HL-60/S4 treated with phorbol 12-myristate 13-acetate at 8.2 ng/mL for 4 days and 3 days (cell line): Measurements from ENCODE around the gene PTPN3.
"Not testable (repeated sequence)": the region's sequence is repeated elsewhere in the genome, so short reads cannot be mapped to it uniquely, and the experiment has no call there.

Experiments used
- in situ Hi-C: fragments of 300-500 bp; cut with MboI; formaldehyde crosslinking; loops from 2 replicates; pipeline ENCODE4 v1.15.0; 2022; ENCODE audit warnings: low sequenced_read_pairs

Gene PTPN3

GRCh38 chr9:109403116-109403515 lies 95.0 kb downstream of the PTPN3 start:
- in situ Hi-C loops: no loop called here

GRCh38 chr9:109401990-109402318 lies 96.2 kb downstream of the PTPN3 start:
- in situ Hi-C loops: no loop called here

DNA sequence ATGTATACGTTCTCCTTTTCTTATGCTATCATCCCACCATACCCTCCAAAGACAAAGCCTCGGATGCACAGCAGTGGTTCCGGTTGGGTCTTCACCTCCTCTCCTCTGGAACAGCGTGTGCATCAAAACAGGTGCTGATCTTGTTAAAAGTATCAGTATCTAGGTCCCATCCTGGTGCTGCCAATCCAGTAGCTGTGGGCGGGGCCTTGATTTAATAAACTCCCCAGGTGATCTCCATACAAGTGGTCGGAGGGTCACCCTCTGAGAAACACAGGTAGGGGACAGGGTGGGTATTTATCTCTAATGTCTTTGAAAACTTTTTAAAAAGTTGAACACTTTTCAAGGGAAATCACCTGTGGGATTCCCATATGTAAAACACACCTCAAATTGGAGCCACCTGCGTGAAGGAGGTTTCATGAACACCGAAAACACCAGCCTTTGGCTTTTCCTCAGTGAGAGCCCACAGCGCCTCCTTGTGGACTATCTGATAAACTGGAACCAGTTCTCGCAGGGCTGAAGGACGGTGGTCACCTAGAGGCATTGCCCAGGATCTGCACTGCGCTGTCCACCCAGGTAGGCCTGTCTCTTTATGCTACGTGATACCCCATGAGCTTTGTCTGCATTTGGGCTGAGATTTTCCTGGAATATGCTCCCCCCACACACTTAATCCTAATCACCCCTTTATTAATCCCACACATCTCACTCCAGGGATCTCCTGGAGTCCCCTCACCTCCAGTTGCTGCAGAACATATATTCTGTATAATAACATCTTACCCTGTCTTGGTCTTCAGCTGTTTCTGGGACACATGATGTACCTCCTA lies 96.7 kb downstream of the PTPN3 start:
- in situ Hi-C loops: no loop called here

DNA sequence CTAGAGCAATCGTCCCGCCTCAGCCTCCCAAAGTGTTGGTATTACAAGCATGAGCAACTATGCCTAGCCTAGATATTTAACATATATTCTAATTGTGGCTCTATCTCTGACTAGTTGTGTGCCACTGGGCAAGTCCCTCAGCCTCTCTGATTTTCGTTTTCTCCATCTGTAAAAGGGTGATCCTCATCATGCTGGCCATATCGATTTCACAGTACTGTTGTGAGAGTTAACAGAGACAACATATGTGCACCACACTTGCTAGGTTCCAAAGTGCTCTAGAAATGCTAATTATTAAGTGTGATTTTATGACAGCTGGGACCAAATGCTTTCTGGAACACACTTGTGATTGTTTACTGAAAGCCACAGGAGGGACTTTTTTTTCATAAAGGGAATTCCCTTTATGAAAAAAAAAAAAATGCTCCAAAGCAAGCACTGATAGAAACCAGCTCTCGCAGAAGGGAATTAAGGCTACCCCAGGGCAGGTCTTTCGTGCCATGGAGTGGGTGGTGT lies 98.8 kb downstream of the PTPN3 start:
- in situ Hi-C loops: no loop called here

DNA sequence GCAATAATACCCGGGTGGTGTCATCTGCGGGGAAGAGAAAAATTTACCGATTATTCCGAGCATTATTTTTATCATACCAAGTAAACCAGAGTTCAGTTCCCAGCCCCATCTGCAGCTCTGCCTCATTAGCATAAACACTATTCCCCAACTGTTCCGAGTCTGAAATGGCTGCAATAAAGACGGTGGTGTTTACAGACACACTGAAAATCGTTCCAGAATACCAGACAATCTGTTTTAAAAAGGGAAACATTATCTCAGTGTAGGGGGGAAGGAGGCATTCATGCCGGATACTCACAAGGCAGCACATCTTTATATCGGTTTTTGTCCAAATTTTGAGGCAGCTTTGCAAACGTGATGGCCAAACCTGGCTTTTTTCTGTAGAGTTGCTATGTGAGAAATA lies 106.9 kb downstream of the PTPN3 start:
- in situ Hi-C loops: no loop called here

DNA sequence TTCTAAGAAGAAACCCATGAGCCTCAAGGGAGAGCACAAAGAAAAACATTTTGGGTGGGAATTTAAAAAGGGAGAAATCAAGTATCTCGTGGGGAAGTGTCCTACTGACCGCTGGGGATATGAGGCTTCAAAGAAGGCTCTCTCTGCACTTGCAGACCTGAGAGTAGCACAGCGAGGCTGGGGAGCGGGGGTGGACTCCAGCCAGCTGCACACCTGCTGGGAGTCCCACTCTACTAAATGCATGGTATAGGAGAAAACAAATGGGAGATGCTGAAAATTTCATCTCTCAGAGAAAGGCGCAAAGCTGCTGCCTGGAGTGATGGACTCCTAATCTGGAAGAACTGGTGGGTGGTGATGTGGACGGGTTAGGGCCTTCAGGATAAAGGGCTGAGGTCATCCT lies 110.3 kb downstream of the PTPN3 start:
- in situ Hi-C loops: no loop called here

GRCh38 chr9:109387206-109387605 lies 110.9 kb downstream of the PTPN3 start:
- in situ Hi-C loops: no loop called here

- in situ Hi-C loops: no loop called here
These were observed 112.6 kb downstream of the PTPN3 start for GRCh38 chr9:109385499-109385898.

DNA sequence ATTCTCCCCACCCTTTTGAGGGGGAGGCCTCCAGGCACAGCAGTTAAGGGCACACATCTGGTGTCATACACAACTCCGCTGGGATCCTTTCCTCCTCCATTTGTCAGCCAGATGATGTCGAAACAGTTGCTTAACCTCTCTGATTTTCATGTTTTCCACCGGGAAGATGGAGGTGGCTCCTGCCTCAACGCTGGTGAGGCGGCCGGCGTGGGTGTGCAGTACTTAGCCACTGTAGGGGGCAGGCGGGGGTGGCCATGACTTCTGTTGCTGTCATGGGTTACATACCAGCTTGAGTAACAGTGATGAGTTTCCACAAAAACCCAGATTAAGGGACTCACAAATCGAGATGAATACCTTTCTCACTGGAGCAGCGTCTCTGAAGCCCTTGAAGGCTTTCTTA lies 114.2 kb downstream of the PTPN3 start:
- in situ Hi-C loops: no loop called here

DNA sequence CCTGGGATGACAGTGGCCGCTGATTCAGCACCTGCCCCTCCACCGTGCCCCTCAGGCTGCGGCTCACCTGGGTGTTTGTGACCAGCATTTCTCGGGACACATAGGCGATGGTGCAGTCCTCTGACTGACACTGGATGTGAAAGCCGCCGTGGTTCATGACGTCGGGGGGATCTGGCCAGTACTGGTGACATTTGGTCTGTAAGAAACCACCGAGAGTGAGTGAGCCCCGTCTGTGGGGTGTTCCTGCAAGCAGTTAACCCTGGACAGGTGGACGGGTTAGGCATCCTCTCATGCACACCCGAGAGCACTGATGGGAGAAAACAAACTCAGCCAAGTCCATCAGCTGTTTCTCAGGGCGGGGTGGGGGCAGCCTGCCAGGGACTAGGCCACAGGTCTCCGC lies 114.8 kb downstream of the PTPN3 start:
- in situ Hi-C loops: no loop called here

GRCh38 chr9:109382585-109382984 lies 115.5 kb downstream of the PTPN3 start:
- in situ Hi-C loops: no loop called here

GRCh38 chr9:109382182-109382581 lies 115.9 kb downstream of the PTPN3 start:
- in situ Hi-C loops: no loop called here

GRCh38 chr9:109381011-109381729 lies 116.9 kb downstream of the PTPN3 start:
- in situ Hi-C loops: no loop called here

GRCh38 chr9:109379513-109379912 lies 118.6 kb downstream of the PTPN3 start:
- in situ Hi-C loops: no loop called here

- in situ Hi-C loops: no loop called here
These were observed 119.8 kb downstream of the PTPN3 start for GRCh38 chr9:109378316-109378715.

DNA sequence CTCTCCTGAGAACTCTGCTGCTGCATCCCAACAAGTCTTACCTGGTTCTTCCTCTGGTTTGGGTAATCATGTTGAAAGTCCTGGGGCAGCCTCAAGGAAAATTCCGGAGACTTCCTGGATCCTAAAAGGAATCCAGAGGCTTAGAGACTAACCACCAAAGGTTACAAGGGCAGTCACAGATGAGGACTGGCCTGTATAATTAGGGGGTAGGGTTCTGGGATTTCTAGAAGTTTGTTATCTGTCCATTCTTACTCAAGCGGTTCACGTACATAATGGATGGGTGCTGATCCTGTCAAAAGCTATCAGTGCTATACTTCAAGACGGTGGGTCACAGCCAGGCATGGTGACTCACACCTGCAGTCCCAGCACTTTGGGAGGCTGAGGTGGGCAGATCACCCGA lies 125.9 kb downstream of the PTPN3 start:
- in situ Hi-C loops: no loop called here

DNA sequence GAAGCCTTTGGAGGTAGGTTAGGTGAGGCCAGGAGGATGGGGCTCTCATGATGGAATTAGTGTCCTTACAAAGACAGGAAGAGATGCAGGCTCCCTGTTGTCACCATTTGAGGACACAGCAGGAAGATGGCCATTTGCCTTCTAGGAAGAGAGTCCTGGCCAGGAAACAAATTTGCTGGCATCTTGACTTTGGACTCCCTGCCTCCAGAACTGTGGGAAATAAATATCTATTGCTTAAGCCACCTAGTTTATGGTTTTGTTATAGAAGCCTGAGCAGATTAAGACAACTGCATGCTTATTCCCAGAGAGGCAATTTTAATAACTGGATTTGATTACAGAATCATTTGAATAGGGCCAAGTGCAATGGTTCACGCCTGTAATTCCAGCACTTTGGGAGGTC lies 126.7 kb downstream of the PTPN3 start:
- in situ Hi-C loops: no loop called here

DNA sequence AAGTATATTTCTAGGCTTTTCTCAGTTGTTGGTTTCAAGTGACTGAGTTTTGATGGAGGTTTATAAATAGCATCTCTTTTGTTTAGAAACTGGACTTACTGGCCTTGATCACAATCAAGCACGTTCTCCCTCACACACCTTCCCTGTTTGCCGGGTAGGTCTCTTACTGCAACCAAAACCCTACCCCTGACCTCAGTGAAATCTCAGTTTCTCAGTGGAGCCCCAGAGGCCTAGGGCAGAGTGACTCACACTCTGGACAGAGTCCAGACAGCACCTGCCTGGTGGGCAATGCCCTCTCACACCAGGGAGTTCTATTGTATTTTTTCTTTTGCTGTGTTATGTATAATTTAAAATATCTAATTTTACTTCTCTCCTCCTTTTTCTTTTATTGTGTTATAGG lies 128.8 kb downstream of the PTPN3 start:
- in situ Hi-C loops: no loop called here

DNA sequence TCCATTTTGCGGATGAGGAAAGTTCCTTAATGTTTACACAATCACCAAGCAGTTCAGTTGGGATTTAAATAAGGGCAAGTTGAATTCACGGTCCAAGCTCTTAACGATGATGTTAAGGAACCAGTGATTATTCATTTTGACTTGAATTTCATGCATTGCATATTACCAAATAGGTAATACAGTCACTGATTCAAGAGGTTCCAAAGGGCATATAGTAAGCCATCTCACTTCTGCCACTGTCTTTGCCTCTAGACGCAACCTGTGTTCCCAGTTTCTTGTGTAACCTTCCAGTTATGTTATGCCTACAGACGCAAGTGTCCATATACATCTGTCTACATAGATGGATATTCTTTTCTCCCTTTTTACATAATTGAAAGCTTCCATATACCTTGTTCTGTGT lies 137.3 kb downstream of the PTPN3 start:
- in situ Hi-C loops: no loop called here

GRCh38 chr9:109358968-109359603 lies 139.0 kb downstream of the PTPN3 start:
- in situ Hi-C loops: not testable (repeated sequence)

GRCh38 chr9:109355564-109356297 lies 142.4 kb downstream of the PTPN3 start:
- in situ Hi-C loops: no loop called here
